ENCODE measurements around the gene CES3. TPM values are rescaled to one million over a fixed set of nuclear protein-coding genes. Genes with fewer than 3 reads are reported as not detected.

Gene CES3
- total RNA-seq, 1 experiment from 2014 or later, result 0.95 TPM

DNA sequence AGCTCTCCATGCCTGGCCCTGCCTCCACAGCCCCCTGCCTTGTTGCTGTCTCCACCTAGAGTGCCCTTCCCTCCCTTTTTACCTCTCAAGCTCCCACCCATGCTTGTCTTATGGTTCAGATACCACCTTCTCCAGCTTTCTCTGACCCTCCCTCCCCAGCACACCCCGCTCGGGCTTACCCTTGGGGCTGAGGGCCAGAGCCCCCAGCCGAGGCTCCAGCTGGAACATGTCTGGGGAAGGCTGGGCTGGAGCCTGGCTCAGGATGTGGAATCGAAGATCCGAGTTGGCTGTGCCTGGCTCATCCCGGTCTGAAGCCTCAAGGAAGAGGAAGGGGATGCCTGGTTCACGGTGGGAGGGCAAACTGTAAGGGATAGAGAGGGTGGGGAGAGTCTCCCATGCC, 46.0 kb upstream of the CES3 start:
- no peaks in the 10 kb centered on the region for H3K9me3 Mint-ChIP-seq (ENCODE audit: unreplicated experiment)

DNA sequence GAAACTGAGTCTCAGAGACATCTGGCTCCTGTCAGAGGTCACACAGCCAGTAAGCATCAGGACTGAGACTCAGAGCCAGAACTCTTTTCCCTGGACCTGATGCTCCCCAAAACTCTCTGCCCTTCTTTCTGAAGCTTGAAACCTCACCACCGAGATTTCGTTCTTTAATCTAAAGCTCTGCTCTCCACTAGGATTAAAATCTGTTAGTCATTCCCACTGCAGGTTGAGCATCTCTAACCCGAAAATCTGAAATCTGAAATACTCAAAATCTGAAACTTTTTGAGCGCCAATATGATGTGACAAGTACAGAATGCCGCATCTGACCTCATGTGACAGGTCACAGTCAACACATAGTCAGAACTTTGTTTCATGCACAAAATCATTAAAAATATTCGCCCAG, 44.5 kb upstream of the CES3 start:
- Mint-ChIP-seq H3K27me3 (ENCODE audit: insufficient read depth, unreplicated experiment) (no peaks in the 10 kb centered on the region), H3K36me3 (ENCODE audit: insufficient read depth, unreplicated experiment) (no peaks in the 10 kb centered on the region), H3K27ac (ENCODE audit: unreplicated experiment) (no peak overlapping the region), H3K4me3 (ENCODE audit: unreplicated experiment) (no peak overlapping the region), H3K4me1 (ENCODE audit: low read depth, unreplicated experiment) (no peaks in the 10 kb centered on the region), H3K9me3 (ENCODE audit: unreplicated experiment) (no peaks in the 10 kb centered on the region)
- no peaks in the 10 kb centered on the region for H3K27me3 ChIP-seq (replicated peaks; ENCODE audit: control insufficient read depth, insufficient read depth, low read length)
- TF ChIP-seq, protein P1, sequence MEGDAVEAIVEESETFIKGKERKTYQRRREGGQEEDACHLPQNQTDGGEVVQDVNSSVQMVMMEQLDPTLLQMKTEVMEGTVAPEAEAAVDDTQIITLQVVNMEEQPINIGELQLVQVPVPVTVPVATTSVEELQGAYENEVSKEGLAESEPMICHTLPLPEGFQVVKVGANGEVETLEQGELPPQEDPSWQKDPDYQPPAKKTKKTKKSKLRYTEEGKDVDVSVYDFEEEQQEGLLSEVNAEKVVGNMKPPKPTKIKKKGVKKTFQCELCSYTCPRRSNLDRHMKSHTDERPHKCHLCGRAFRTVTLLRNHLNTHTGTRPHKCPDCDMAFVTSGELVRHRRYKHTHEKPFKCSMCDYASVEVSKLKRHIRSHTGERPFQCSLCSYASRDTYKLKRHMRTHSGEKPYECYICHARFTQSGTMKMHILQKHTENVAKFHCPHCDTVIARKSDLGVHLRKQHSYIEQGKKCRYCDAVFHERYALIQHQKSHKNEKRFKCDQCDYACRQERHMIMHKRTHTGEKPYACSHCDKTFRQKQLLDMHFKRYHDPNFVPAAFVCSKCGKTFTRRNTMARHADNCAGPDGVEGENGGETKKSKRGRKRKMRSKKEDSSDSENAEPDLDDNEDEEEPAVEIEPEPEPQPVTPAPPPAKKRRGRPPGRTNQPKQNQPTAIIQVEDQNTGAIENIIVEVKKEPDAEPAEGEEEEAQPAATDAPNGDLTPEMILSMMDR (IDR thresholded peaks at IDR 0.05; ENCODE audit: insufficient read depth in 1 of 2, low read depth in 1 of 2, low read length in 1 of 2, severe bottlenecking in 1 of 2, unreplicated experiment in 1 of 2), result no peak
- no peak overlapping the region for H3K4me3 ChIP-seq (ENCODE audit: low read depth, low read length)
- H3K36me3 ChIP-seq (ENCODE audit: control insufficient read depth, insufficient read depth, low read length), result no peaks in the 10 kb centered on the region
- no peak for DNase-seq
- ChIA-PET POLR2A (no interaction called here), CTCF (no interaction called here)
- H3K4me1 ChIP-seq, result no peaks in the 10 kb centered on the region
- intact Hi-C loops (cut with micrococcal nuclease; ENCODE audit: unreplicated experiment), result no loop called here
- no TSS peak for BruUV-seq (replicated peaks)
- no peaks in the 10 kb centered on the region for H3K9me3 ChIP-seq

More for the DNA sequence above, 46.0 kb upstream of the CES3 start:
- ChIA-PET POLR2A (no interaction called here), CTCF (no interaction called here)
- H3K27me3 ChIP-seq (replicated peaks; ENCODE audit: control insufficient read depth, insufficient read depth, low read length), result no peaks in the 10 kb centered on the region
- Mint-ChIP-seq H3K4me3 (ENCODE audit: unreplicated experiment) (no peak overlapping the region), H3K27ac (ENCODE audit: unreplicated experiment) (no peak overlapping the region), H3K4me1 (ENCODE audit: low read depth, unreplicated experiment) (no peaks in the 10 kb centered on the region), H3K36me3 (ENCODE audit: insufficient read depth, unreplicated experiment) (no peaks in the 10 kb centered on the region), H3K27me3 (ENCODE audit: insufficient read depth, unreplicated experiment) (no peaks in the 10 kb centered on the region)
- no TSS peak for BruUV-seq (replicated peaks)
- TF ChIP-seq, protein P1 (IDR thresholded peaks at IDR 0.05; ENCODE audit: insufficient read depth in 1 of 2, low read depth in 1 of 2, low read length in 1 of 2, severe bottlenecking in 1 of 2, unreplicated experiment in 1 of 2), result no peak
- H3K36me3 ChIP-seq (ENCODE audit: control insufficient read depth, insufficient read depth, low read length), result no peaks in the 10 kb centered on the region
- intact Hi-C loops (cut with micrococcal nuclease; ENCODE audit: unreplicated experiment), result no loop called here
- H3K4me1 ChIP-seq, result 0 out of 2 replicates have a peak, but pooled peaks cover 5% of the 10 kb centered on the region
- no peaks in the 10 kb centered on the region for H3K9me3 ChIP-seq
- H3K4me3 ChIP-seq (ENCODE audit: low read depth, low read length), result no peak overlapping the region
- no peak for DNase-seq

DNA sequence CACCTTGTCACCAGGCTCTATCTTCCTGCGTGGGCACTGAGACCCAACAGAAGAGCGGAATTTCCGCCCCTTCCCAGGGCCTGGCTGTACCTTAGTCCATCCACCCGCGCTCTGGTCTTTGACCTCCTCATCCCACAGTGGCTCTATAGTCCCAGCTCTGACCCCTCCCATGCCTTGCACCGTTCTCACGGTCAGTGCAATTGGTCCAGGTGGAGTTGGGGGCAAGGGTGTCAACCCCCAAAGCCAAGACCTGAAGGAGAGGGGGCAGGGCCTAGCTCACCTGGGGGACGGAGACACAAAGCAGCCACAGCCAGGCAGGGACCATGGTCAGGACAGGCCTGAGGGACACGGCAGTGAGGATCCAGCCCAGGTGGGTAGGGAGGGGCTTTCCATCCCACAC, 43.3 kb upstream of the CES3 start:
- CTCF ChIA-PET, result interaction anchor here (1.1 to 1.7 kb wide), 2 partner anchors 7 to 13 kb away, joined by 3 to 4 read pairs; no protein-coding TSS in a partner anchor
- Histone ChIP-seq H3K4me3 (ENCODE audit: low read depth, low read length) (no peak overlapping the region), H3K36me3 (ENCODE audit: control insufficient read depth, insufficient read depth, low read length) (no peaks in the 10 kb centered on the region), H3K9me3 (no peaks in the 10 kb centered on the region), H3K4me1 (no peaks in the 10 kb centered on the region), H3K27me3 (replicated peaks; ENCODE audit: control insufficient read depth, insufficient read depth, low read length) (no peaks in the 10 kb centered on the region)
- Mint-ChIP-seq H3K27me3 (ENCODE audit: insufficient read depth, unreplicated experiment) (no peaks in the 10 kb centered on the region), H3K4me3 (ENCODE audit: unreplicated experiment) (no peak overlapping the region), H3K4me1 (ENCODE audit: low read depth, unreplicated experiment) (no peaks in the 10 kb centered on the region), H3K9me3 (ENCODE audit: unreplicated experiment) (no peaks in the 10 kb centered on the region), H3K36me3 (ENCODE audit: insufficient read depth, unreplicated experiment) (no peaks in the 10 kb centered on the region), H3K27ac (ENCODE audit: unreplicated experiment) (no peak overlapping the region)
- TF ChIP-seq, protein P1 (IDR thresholded peaks at IDR 0.05; ENCODE audit: insufficient read depth in 1 of 2, low read depth in 1 of 2, low read length in 1 of 2, severe bottlenecking in 1 of 2, unreplicated experiment in 1 of 2), result no peak
- intact Hi-C loops (cut with micrococcal nuclease; ENCODE audit: unreplicated experiment), result no loop called here
- BruUV-seq (replicated peaks), result no TSS peak
- DNase-seq, result no peak
- POLR2A ChIA-PET, result no interaction called here
